HG03460 (cell line): ENCODE results near the gene CFAP92.
"Not testable (repeated sequence)": the region's sequence is repeated elsewhere in the genome, so short reads cannot be mapped to it uniquely, and the experiment has no call there.

Experiments used
- ATAC-seq: cut with Tn5 transposase; IDR thresholded peaks from one replicate; pipeline ENCODE4 v1.9.1; 2021; ENCODE audit not compliant: unreplicated experiment

The CFAP92 gene

GRCh38 chr3:128872282-128872681, 121.6 kb downstream of the CFAP92 start:
- no peak for ATAC-seq

GRCh38 chr3:128870347-128870746, 123.5 kb downstream of the CFAP92 start:
- no peak for ATAC-seq

DNA sequence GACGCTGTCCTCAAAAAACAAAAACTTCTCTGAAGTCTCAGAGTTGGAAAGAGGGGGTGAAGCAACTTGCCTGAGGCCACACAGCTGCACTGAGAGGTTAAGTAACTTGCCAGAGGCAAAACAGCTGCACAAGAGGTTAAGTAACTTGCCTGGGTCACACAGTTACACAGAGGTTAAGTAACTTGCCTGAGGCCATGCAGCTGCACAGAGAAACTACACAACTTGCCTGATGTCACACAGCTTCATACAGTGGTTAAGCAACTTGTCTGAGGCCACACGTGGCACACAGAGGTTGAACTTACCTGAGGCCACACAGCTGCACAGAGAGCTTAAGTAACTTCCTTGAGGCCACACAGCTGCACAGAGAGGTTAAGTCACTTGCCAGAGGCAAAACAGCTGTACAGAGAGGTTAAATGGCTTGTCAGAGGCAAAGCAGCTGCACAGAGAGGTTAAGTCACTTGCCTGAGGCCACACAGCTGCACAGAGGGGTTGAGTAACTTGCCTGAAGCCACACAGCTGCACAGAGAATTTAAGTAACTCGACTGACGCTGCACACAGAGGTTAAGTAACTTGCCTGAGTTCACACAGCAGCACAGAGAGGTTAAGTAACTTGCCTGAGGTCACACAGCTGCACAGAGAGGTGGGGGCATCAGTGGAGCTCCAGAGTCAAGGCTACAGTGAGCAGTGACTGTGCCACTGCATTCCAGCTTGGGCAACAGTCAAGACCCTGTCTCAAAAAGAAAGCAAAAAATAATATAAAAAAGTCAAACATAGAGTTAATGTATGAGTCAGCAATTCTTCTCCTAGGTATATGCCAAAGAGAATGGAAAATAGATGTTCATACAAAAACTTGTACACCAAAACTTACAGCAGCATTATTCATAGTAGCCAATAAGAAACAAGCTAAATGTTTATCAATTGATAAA, 126.4 kb downstream of the CFAP92 start:
- no peak for ATAC-seq

DNA sequence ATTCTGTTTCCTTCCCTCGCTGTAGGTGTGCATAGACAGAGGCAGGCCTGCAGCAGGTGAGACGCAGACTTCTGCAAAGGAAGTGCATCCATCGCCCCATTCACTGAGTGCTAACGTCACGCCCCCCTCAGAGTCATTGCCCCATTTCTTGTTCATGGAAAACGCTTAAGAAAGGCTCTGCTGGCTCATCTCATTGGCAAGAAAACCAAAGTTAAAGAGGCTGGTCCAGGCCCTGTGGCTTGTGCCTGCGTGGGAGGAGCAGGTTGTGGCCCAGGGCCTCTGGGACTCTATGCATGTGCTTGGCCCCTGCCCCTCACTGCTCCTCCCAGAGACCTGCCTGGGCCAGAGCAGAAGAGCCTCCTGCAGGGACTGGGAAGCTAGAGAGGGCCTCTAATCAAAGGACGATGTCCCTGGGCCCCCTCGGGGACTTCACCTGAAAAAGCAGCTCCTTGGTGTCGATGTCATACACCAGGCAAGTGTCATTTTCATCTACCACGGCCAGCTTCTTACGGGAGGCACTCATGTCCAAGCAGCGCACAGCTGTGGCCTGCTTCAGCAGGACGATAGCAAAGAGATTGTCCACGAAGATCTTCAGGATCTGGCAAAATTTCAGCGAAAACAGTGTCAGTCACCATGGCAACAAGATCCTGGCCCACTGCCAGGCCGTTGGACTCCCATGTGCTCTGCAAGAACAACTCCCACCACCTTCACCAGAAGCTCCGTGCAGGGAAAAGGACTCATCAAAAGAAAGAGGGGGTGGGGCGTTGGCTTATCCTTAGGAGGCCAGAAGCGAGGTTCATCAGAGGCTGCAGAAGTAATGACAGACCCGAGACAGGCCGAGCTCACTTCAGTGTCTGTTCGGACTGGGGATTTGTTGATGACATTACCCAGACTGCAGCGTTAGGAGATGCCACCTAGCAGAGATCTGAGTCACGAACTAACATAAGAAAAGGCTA, 128.7 kb downstream of the CFAP92 start:
- not testable (repeated sequence) for ATAC-seq

GRCh38 chr3:128864351-128864811, 129.5 kb downstream of the CFAP92 start:
- no peak for ATAC-seq

GRCh38 chr3:128863560-128863959, 130.3 kb downstream of the CFAP92 start:
- no peak for ATAC-seq

- ATAC-seq: no peak
Observed at GRCh38 chr3:128861491-128861890, 132.4 kb downstream of the CFAP92 start.
